ENCODE results near the gene CTAGE1.

DNA sequence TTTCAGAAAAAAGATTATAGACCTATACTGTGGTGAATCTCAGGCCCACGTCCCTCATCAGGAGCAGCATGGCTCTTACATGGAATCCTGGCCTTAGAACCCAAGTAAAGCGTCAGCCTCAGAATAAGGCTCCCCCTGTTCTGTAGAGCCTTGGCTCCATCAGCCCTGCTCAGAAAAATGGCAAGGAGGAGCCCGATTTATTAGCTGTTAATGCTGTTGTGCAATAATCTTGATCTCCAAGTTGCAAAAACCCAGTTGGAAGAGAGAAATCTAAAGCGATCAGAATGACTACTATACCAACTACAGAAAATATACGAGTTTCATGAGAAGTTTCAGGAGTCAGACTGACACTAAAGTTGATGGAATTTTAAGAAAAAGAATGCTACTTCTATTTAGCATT, 35.6 kb upstream of the CTAGE1 start:
- TF ChIP-seq, protein P1, sequence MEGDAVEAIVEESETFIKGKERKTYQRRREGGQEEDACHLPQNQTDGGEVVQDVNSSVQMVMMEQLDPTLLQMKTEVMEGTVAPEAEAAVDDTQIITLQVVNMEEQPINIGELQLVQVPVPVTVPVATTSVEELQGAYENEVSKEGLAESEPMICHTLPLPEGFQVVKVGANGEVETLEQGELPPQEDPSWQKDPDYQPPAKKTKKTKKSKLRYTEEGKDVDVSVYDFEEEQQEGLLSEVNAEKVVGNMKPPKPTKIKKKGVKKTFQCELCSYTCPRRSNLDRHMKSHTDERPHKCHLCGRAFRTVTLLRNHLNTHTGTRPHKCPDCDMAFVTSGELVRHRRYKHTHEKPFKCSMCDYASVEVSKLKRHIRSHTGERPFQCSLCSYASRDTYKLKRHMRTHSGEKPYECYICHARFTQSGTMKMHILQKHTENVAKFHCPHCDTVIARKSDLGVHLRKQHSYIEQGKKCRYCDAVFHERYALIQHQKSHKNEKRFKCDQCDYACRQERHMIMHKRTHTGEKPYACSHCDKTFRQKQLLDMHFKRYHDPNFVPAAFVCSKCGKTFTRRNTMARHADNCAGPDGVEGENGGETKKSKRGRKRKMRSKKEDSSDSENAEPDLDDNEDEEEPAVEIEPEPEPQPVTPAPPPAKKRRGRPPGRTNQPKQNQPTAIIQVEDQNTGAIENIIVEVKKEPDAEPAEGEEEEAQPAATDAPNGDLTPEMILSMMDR (IDR thresholded peaks at IDR 0.05) = no peak
- no peak for TF ChIP-seq POLR2A (IDR thresholded peaks at IDR 0.05)

Measured in lower leg skin (tissue), 3 donors.